ENCODE data around the gene PPP1R13B. TPM values are rescaled to one million over a fixed set of nuclear protein-coding genes. Genes with fewer than 3 reads are reported as not detected.

The PPP1R13B gene
- total RNA-seq, 1 experiment from 2014 or later = 10.3 TPM

- ChIA-PET POLR2A (interaction anchor here (0.6 to 1.3 kb wide), 7 partner anchors 9 to 343 kb away, joined by 3 to 5 read pairs (median 3); no protein-coding TSS in a partner anchor), CTCF (interaction anchor here (0.5 to 1.6 kb wide), 9 partner anchors 14 to 743 kb away, joined by 3 to 9 read pairs (median 3); partner anchors contain the start of gene BAG5)
- H3K4me1 Mint-ChIP-seq = peaks cover 41% of the 10 kb centered on the region
- TF ChIP-seq NR3C1 (CRISPR knock-in tag; conservative IDR thresholded peaks at IDR 0.05; ENCODE audit: low read depth) = 0 out of 2 replicates have a peak, but pooled peaks have one; percentile 16
- TF ChIP-seq OVOL2 (CRISPR knock-in tag; IDR thresholded peaks at IDR 0.05; ENCODE audit: borderline replicate concordance) = no peak
- TF ChIP-seq CREM (CRISPR knock-in tag; IDR thresholded peaks at IDR 0.05) = 0 out of 2 replicates have a peak, but pooled peaks have one; percentile 29
- no peak for TF ChIP-seq CREB1 (CRISPR knock-in tag; IDR thresholded peaks at IDR 0.05)
- TF ChIP-seq ZNF671 (CRISPR knock-in tag; IDR thresholded peaks at IDR 0.05) = no peak
- no peak for TF ChIP-seq GRHL2 (CRISPR knock-in tag; IDR thresholded peaks at IDR 0.05; ENCODE audit: insufficient replicate concordance, severe bottlenecking)
- TF ChIP-seq, protein P1, sequence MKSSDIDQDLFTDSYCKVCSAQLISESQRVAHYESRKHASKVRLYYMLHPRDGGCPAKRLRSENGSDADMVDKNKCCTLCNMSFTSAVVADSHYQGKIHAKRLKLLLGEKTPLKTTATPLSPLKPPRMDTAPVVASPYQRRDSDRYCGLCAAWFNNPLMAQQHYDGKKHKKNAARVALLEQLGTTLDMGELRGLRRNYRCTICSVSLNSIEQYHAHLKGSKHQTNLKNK (CRISPR knock-in tag; IDR thresholded peaks at IDR 0.05) = no peak
- peak; percentile 97 for TF ChIP-seq NFYB (CRISPR knock-in tag; conservative IDR thresholded peaks at IDR 0.05; ENCODE audit: low read depth)
- peak; percentile 90 for TF ChIP-seq ZNF416 (CRISPR knock-in tag; IDR thresholded peaks at IDR 0.05)
- TF ChIP-seq, protein P2, sequence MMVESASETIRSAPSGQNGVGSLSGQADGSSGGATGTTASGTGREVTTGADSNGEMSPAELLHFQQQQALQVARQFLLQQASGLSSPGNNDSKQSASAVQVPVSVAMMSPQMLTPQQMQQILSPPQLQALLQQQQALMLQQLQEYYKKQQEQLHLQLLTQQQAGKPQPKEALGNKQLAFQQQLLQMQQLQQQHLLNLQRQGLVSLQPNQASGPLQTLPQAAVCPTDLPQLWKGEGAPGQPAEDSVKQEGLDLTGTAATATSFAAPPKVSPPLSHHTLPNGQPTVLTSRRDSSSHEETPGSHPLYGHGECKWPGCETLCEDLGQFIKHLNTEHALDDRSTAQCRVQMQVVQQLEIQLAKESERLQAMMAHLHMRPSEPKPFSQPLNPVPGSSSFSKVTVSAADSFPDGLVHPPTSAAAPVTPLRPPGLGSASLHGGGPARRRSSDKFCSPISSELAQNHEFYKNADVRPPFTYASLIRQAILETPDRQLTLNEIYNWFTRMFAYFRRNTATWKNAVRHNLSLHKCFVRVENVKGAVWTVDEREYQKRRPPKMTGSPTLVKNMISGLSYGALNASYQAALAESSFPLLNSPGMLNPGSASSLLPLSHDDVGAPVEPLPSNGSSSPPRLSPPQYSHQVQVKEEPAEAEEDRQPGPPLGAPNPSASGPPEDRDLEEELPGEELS (CRISPR knock-in tag; IDR thresholded peaks at IDR 0.05) = peak; percentile 64; the same call in 1 of the 2 replicates
- TF ChIP-seq, protein P3, sequence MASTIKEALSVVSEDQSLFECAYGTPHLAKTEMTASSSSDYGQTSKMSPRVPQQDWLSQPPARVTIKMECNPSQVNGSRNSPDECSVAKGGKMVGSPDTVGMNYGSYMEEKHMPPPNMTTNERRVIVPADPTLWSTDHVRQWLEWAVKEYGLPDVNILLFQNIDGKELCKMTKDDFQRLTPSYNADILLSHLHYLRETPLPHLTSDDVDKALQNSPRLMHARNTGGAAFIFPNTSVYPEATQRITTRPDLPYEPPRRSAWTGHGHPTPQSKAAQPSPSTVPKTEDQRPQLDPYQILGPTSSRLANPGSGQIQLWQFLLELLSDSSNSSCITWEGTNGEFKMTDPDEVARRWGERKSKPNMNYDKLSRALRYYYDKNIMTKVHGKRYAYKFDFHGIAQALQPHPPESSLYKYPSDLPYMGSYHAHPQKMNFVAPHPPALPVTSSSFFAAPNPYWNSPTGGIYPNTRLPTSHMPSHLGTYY (CRISPR knock-in tag; IDR thresholded peaks at IDR 0.05) = no peak
- TF ChIP-seq AFF4 (CRISPR knock-in tag; IDR thresholded peaks at IDR 0.05; ENCODE audit: borderline replicate concordance) = no peak
- TF ChIP-seq CBFB (CRISPR knock-in tag; IDR thresholded peaks at IDR 0.05; ENCODE audit: low read depth) = no peak
- TF ChIP-seq ATF3 (CRISPR knock-in tag; conservative IDR thresholded peaks at IDR 0.05) = no peak
- TF ChIP-seq AR (CRISPR knock-in tag; IDR thresholded peaks at IDR 0.05) = no peak
- TF ChIP-seq IRF2 (CRISPR knock-in tag; IDR thresholded peaks at IDR 0.05; ENCODE audit: borderline replicate concordance, low read depth) = no peak
- TF ChIP-seq MXD4 (CRISPR knock-in tag; IDR thresholded peaks at IDR 0.05; ENCODE audit: borderline replicate concordance) = no peak
- TF ChIP-seq, protein P4, sequence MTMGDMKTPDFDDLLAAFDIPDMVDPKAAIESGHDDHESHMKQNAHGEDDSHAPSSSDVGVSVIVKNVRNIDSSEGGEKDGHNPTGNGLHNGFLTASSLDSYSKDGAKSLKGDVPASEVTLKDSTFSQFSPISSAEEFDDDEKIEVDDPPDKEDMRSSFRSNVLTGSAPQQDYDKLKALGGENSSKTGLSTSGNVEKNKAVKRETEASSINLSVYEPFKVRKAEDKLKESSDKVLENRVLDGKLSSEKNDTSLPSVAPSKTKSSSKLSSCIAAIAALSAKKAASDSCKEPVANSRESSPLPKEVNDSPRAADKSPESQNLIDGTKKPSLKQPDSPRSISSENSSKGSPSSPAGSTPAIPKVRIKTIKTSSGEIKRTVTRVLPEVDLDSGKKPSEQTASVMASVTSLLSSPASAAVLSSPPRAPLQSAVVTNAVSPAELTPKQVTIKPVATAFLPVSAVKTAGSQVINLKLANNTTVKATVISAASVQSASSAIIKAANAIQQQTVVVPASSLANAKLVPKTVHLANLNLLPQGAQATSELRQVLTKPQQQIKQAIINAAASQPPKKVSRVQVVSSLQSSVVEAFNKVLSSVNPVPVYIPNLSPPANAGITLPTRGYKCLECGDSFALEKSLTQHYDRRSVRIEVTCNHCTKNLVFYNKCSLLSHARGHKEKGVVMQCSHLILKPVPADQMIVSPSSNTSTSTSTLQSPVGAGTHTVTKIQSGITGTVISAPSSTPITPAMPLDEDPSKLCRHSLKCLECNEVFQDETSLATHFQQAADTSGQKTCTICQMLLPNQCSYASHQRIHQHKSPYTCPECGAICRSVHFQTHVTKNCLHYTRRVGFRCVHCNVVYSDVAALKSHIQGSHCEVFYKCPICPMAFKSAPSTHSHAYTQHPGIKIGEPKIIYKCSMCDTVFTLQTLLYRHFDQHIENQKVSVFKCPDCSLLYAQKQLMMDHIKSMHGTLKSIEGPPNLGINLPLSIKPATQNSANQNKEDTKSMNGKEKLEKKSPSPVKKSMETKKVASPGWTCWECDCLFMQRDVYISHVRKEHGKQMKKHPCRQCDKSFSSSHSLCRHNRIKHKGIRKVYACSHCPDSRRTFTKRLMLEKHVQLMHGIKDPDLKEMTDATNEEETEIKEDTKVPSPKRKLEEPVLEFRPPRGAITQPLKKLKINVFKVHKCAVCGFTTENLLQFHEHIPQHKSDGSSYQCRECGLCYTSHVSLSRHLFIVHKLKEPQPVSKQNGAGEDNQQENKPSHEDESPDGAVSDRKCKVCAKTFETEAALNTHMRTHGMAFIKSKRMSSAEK (CRISPR knock-in tag; IDR thresholded peaks at IDR 0.05; ENCODE audit: borderline replicate concordance) = peak; percentile 40; the same call in 1 of the 2 replicates
- TF ChIP-seq JUN (CRISPR knock-in tag; IDR thresholded peaks at IDR 0.05) = no peak; the same call in 1 of the 2 replicates
- peak; percentile 69 for TF ChIP-seq FOXP1 (CRISPR knock-in tag; IDR thresholded peaks at IDR 0.05; ENCODE audit: borderline replicate concordance)
These were observed 132.0 kb downstream of the PPP1R13B start, which contains the start of the genes XRCC3 and ZFYVE21 for GRCh38 chr14:103715052-103716000. TSS of gene XRCC3 (minus strand) at chr14:103715451. CDS start at chr14:103711087, 4,364 bp downstream. TSS of gene ZFYVE21 (plus strand) at chr14:103715810. CDS start at chr14:103715842, 32 bp downstream.

More at GRCh38 chr14:103715052-103716000, 132.0 kb downstream of the PPP1R13B start, which contains the start of the genes XRCC3 and ZFYVE21:
- Mint-ChIP-seq H3K9me3 (no peaks in the 10 kb centered on the region), H3K27ac (peak within 1 kb of the TSS; percentile 37), H3K36me3 (no peaks in the 10 kb centered on the region), H3K27me3 (ENCODE audit: low read depth) (peaks cover 2% of the 10 kb centered on the region; the same call in 1 of the 2 replicates), H3K4me3 (peak within 1 kb of the TSS; percentile 78)
- DNase-seq (ENCODE audit: low spot score) (peak; percentile 100), ATAC-seq (peak; percentile 93)

All from WTC11 (cell line).